Type B pancreatic cell (in vitro differentiated cells): ENCODE results near the gene RBBP8. TPM values are rescaled to one million over a fixed set of nuclear protein-coding genes. Genes with fewer than 3 reads are reported as not detected.

Experiments
- DNase-seq: peaks from one replicate; pipeline ENCODE4 v3.0.0; 2021; ENCODE audit warnings: mixed read lengths; ENCODE audit not compliant: unreplicated experiment; ENCODE audit errors: extremely low spot score
- H3K27ac Mint-ChIP-seq: 2 replicates; pipeline ENCODE4 v1.8.0; 2021; ENCODE audit warnings: mild to moderate bottlenecking, mixed read lengths
- H3K27me3 Mint-ChIP-seq: 2 replicates; pipeline ENCODE4 v1.8.0; 2021; ENCODE audit warnings: mixed read lengths
- H3K36me3 Mint-ChIP-seq: 2 replicates; pipeline ENCODE4 v1.8.0; 2021; ENCODE audit warnings: mixed read lengths
- H3K4me1 Mint-ChIP-seq: one replicate; pipeline ENCODE4 v1.8.0; 2021; ENCODE audit warnings: mixed read lengths; ENCODE audit not compliant: unreplicated experiment
- H3K4me3 Mint-ChIP-seq: 2 replicates; pipeline ENCODE4 v1.8.0; 2021; ENCODE audit warnings: mild to moderate bottlenecking, mixed read lengths
- H3K9me3 Mint-ChIP-seq: 2 replicates; pipeline ENCODE4 v1.8.0; 2021; ENCODE audit warnings: mixed read lengths
- CTCF ChIP-seq: fragments of 200-600 bp; sonication (generic); conservative IDR thresholded peaks from 2 replicates; pipeline ENCODE4 v1.5.0; 2021; ENCODE audit warnings: antibody characterized with exemption, mild to moderate bottlenecking
- total RNA-seq: library from RNA; stranded (reverse); gene quantifications from 2 replicates; pipeline ENCODE4 v1.2.1, GENCODE V29; 2021; ENCODE audit warnings: low replicate concordance

Gene RBBP8
- total RNA-seq, 1 donor from 2014 or later = 26.7 TPM

GRCh38 chr18:23072079-23072478, 139.0 kb downstream of the RBBP8 start:
- H3K36me3 Mint-ChIP-seq = no peaks in the 10 kb centered on the region
- DNase-seq = no peak
- TF ChIP-seq CTCF = no peak
- H3K4me3 Mint-ChIP-seq = no peak overlapping the region
- no peaks in the 10 kb centered on the region for H3K4me1 Mint-ChIP-seq
- H3K27ac Mint-ChIP-seq = no peak overlapping the region
- H3K9me3 Mint-ChIP-seq = no peaks in the 10 kb centered on the region
- H3K27me3 Mint-ChIP-seq = no peaks in the 10 kb centered on the region

GRCh38 chr18:23073996-23074606, 141.0 kb downstream of the RBBP8 start:
- no peak overlapping the region for H3K27ac Mint-ChIP-seq
- H3K27me3 Mint-ChIP-seq = no peaks in the 10 kb centered on the region
- TF ChIP-seq CTCF = no peak
- H3K4me3 Mint-ChIP-seq = no peak overlapping the region
- H3K36me3 Mint-ChIP-seq = no peaks in the 10 kb centered on the region
- DNase-seq = no peak
- peaks cover 5% of the 10 kb centered on the region for H3K4me1 Mint-ChIP-seq
- no peaks in the 10 kb centered on the region for H3K9me3 Mint-ChIP-seq

Other genes with a start within 250 kb of the RBBP8 start
- 11.4 and 31.1 TPM in 2 replicates for gene CABLES1, start 202.2 kb downstream of the RBBP8 start, total RNA-seq